ENCODE measurements around the gene ERP29. TPM values are rescaled to one million over a fixed set of nuclear protein-coding genes. Genes with fewer than 3 reads are reported as not detected.

The ERP29 gene
- total RNA-seq, 2 experiments from 2014 or later = 82.9 to 83.7 TPM

DNA sequence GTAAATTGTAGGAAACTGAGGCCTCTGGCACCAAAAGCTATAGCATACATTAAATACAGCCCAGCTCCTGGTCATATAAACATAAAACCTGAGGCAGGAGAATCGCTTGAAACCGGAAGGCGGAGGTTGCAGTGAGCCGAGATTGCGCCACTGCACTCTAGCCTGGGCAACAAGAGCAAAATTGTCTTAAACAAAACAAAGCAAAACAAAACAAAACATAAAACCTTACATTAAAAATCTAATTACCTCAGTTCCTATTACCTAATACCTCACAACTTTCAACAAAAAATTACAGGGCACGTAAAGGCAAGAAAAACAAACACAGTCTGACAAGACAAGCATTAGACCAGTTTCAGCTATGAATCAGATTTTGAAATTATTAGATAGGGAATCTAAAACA is 36.9 kb upstream of the ERP29 start:
- H3K4me1 Mint-ChIP-seq (ENCODE audit: low read depth) = peaks cover 14% of the 10 kb centered on the region
- TF ChIP-seq, protein P1, sequence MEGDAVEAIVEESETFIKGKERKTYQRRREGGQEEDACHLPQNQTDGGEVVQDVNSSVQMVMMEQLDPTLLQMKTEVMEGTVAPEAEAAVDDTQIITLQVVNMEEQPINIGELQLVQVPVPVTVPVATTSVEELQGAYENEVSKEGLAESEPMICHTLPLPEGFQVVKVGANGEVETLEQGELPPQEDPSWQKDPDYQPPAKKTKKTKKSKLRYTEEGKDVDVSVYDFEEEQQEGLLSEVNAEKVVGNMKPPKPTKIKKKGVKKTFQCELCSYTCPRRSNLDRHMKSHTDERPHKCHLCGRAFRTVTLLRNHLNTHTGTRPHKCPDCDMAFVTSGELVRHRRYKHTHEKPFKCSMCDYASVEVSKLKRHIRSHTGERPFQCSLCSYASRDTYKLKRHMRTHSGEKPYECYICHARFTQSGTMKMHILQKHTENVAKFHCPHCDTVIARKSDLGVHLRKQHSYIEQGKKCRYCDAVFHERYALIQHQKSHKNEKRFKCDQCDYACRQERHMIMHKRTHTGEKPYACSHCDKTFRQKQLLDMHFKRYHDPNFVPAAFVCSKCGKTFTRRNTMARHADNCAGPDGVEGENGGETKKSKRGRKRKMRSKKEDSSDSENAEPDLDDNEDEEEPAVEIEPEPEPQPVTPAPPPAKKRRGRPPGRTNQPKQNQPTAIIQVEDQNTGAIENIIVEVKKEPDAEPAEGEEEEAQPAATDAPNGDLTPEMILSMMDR (IDR thresholded peaks at IDR 0.05) = no peak
- H3K27me3 Mint-ChIP-seq = no peaks in the 10 kb centered on the region
- H3K9me3 Mint-ChIP-seq = no peaks in the 10 kb centered on the region
- no peak for ATAC-seq
- H3K36me3 Mint-ChIP-seq (ENCODE audit: low read depth) = peaks cover 2% of the 10 kb centered on the region
- POLR2A ChIA-PET = interaction anchor here (1.5 kb wide), 1 partner anchor 18 kb away, joined by 3 read pairs; no protein-coding TSS in a partner anchor
- no peak for DNase-seq
- intact Hi-C loops (cut with micrococcal nuclease) = no loop called here
- no peak overlapping the region for H3K27ac Mint-ChIP-seq
- H3K4me3 Mint-ChIP-seq = no peak overlapping the region
- CTCF ChIA-PET = no interaction called here

DNA sequence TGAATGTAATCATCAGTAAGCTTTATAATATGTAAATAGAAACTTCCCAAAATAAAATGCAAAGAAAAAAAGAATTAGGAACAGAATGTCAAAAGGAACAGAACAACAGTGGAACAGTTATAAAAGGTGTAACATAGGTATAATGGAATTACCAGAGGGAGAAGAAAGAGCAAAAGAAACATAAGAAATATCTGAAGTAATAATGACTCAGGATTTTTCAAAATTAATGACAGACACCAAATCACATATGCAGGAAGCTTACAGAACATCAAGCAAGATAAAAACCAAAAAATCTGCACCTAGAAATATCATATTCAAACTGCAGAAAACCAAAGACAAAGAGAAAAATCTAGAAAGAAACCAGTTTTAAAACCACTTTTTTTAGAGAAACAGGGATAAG is 36.4 kb upstream of the ERP29 start:
- H3K9me3 Mint-ChIP-seq = no peaks in the 10 kb centered on the region
- peaks cover 14% of the 10 kb centered on the region for H3K4me1 Mint-ChIP-seq (ENCODE audit: low read depth)
- no peaks in the 10 kb centered on the region for H3K27me3 Mint-ChIP-seq
- no peak overlapping the region for H3K27ac Mint-ChIP-seq
- peaks cover 2% of the 10 kb centered on the region for H3K36me3 Mint-ChIP-seq (ENCODE audit: low read depth)
- H3K4me3 Mint-ChIP-seq = no peak overlapping the region
- DNase-seq (no peak), ATAC-seq (no peak)
- POLR2A ChIA-PET = interaction anchor here (1.5 kb wide), 1 partner anchor 18 kb away, joined by 3 read pairs; no protein-coding TSS in a partner anchor
- CTCF ChIA-PET = no interaction called here
- intact Hi-C loops (cut with micrococcal nuclease) = no loop called here
- TF ChIP-seq, protein P1 (IDR thresholded peaks at IDR 0.05) = no peak

DNA sequence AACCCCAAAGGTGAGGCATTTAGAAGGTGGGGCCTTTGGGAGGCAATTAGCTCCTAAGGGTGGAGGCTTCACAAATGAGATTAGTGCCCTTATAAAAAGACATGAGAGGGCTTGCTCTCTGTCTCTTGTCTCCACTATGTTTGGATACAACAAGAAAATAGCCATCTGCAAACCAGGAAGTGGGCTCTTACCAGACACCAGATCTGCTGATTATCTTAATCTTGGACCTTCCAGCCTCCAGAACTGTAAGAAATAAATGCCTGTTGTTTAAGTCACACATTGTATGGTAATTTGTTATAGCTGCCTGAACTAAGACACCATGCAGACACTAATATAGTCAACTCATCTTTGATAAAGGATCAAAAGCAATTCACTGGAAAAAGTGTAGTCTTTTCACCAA is 34.7 kb upstream of the ERP29 start:
- no peaks in the 10 kb centered on the region for H3K27me3 Mint-ChIP-seq
- peaks cover 2% of the 10 kb centered on the region for H3K36me3 Mint-ChIP-seq (ENCODE audit: low read depth)
- no peak overlapping the region for H3K27ac Mint-ChIP-seq
- H3K4me3 Mint-ChIP-seq = no peak overlapping the region
- peaks cover 18% of the 10 kb centered on the region for H3K4me1 Mint-ChIP-seq (ENCODE audit: low read depth)
- intact Hi-C loops (cut with micrococcal nuclease) = no loop called here
- ATAC-seq (no peak), DNase-seq (no peak)
- no peaks in the 10 kb centered on the region for H3K9me3 Mint-ChIP-seq
- ChIA-PET POLR2A (interaction anchor here (0.6 kb wide), 1 partner anchor 148 kb away, joined by 3 read pairs; no protein-coding TSS in a partner anchor), CTCF (no interaction called here)
- TF ChIP-seq, protein P1 (IDR thresholded peaks at IDR 0.05) = no peak

DNA sequence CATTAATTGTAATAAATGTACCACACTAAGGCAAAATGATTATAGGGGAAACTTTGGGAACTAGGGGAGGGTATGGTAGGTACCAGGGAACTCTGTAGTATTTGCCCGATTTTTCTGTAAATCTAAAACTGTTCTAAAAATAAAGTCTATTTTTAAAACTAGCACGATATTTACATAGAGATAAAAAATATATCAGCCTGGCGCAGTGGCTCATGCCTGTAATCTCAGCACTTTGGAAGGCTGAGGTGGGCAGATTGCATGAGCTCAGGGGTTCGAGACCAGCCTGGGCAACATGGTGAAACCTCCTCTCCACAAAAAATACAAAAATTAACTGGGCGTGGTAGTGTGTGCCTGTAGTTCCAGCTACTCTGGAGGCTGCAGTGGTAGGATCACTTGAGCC is 32.6 kb upstream of the ERP29 start:
- no peak overlapping the region for H3K4me3 Mint-ChIP-seq
- H3K27me3 Mint-ChIP-seq = no peaks in the 10 kb centered on the region
- ChIA-PET CTCF (interaction anchor here (1.2 kb wide), 1 partner anchor 17 kb away, joined by 4 read pairs; no protein-coding TSS in a partner anchor), POLR2A (no interaction called here)
- ATAC-seq (no peak), DNase-seq (no peak)
- H3K36me3 Mint-ChIP-seq (ENCODE audit: low read depth) = peaks cover 2% of the 10 kb centered on the region
- no peaks in the 10 kb centered on the region for H3K9me3 Mint-ChIP-seq
- no peak overlapping the region for H3K27ac Mint-ChIP-seq
- TF ChIP-seq, protein P1 (IDR thresholded peaks at IDR 0.05) = no peak
- peaks cover 14% of the 10 kb centered on the region for H3K4me1 Mint-ChIP-seq (ENCODE audit: low read depth)
- intact Hi-C loops (cut with micrococcal nuclease) = no loop called here

DNA sequence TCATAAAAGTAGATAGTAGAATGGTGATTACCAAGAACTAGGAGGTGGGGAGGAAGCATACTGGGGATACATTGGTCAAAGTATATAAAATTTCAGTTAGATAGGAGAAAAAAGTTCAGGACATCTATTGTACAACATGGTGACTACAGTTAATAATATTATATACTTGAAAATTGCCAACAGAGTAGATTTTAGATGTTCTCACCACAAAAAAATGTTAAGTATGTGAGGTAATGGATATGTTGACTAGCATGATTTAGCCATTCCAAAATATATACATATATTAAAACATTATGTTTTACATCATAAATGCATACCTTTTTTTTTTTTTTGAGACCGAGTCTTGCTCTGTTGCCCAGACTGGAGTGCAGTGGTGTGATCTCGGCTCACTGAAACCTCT is 31.2 kb upstream of the ERP29 start:
- Mint-ChIP-seq H3K27ac (no peak overlapping the region), H3K9me3 (no peaks in the 10 kb centered on the region), H3K4me1 (ENCODE audit: low read depth) (peaks cover 9% of the 10 kb centered on the region), H3K36me3 (ENCODE audit: low read depth) (peaks cover 2% of the 10 kb centered on the region), H3K27me3 (no peaks in the 10 kb centered on the region), H3K4me3 (no peak overlapping the region)
- CTCF ChIA-PET = no interaction called here
- TF ChIP-seq, protein P1 (IDR thresholded peaks at IDR 0.05) = no peak
- POLR2A ChIA-PET = interaction anchor here (1.3 kb wide), 1 partner anchor 32 kb away, joined by 3 read pairs; no protein-coding TSS in a partner anchor
- DNase-seq (no peak), ATAC-seq (no peak)
- intact Hi-C loops (cut with micrococcal nuclease) = no loop called here

All from activated CD8-positive, alpha-beta T cell treated with anti-CD3 and anti-CD28 coated beads for 36 hours (primary cell).